ENCODE measurements around the gene VAPB.

Gene VAPB

DNA sequence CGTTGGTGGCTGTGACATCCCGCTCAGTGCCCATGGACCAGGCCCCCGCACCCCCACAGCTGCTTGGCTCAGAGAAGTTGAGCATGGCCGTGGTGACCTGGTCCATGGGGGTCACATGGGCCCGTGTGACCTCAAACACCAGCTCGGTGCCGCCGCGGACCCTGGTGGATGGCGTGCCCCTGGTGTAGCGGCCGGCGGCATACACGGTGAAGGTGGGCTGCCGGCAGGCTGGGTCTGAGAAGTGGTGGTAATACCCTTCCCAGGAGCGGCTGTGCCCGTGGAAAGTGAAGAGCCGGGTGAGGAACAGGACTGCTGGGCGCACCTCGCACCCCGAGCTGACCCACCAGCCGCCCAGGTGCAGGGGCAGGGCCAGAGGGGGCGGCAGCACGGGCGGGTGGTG lies 72.1 kb downstream of the VAPB start:
- DNase-seq (ENCODE audit: low spot score): no peak

DNA sequence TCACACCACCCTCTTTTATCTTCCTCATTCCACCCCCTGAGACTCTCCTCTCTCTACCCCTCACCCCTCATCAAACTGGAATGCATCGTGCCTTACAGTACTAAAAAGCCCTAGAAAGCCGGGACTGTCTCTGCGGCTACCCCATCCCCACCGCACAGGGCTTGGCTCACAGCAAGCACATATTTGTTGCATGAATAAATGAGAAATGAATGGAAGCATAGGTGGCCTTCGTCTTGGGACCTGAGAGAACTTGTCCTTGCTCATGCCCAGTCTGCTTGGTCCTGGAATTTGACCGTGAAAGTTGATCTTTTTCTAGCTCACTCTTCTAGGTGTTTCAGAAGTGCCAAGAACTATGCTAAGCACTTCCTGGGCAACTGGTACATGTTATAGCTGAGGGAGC lies 72.9 kb downstream of the VAPB start:
- DNase-seq (ENCODE audit: low spot score): no peak

DNA sequence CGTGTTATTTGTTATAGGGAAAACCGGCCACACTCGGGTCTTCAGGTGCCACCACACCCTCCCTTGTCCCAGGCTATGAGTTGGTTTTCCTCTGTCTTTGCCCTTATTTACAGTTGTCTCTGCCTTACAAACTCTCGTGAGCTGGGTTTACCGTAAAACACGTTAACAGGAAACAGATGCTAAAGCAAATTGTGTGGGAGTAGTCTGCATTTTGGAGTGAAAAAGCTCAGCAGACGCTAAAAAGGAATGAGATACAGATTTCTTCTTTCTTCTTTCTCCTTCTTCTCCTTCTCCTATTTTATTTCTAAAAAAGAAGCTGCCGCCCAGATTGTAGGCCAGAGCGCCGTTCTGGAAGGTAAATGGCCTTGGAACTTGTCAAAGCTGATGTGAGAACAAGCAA lies 74.2 kb downstream of the VAPB start:
- DNase-seq (ENCODE audit: low spot score): no peak

DNA sequence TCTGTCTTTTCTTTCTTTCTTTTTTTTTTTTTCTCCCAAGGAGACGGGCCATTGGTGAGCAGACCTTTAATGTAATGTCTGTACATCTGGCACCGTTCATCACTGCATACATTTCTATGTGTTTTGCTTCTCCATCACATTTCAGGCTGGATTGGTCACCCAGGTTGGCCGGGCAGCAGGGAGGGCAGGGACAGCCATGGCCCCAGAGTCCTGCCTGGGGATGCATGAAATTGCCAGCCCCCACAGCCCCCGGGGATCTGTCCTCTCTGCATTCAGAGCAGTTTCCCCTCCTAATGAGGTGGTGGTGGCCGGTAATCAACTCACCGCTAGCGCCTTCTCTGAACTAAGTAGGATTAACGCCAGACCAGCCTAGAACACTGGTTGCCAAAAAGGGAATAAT lies 75.8 kb downstream of the VAPB start:
- no peak for DNase-seq (ENCODE audit: low spot score)

DNA sequence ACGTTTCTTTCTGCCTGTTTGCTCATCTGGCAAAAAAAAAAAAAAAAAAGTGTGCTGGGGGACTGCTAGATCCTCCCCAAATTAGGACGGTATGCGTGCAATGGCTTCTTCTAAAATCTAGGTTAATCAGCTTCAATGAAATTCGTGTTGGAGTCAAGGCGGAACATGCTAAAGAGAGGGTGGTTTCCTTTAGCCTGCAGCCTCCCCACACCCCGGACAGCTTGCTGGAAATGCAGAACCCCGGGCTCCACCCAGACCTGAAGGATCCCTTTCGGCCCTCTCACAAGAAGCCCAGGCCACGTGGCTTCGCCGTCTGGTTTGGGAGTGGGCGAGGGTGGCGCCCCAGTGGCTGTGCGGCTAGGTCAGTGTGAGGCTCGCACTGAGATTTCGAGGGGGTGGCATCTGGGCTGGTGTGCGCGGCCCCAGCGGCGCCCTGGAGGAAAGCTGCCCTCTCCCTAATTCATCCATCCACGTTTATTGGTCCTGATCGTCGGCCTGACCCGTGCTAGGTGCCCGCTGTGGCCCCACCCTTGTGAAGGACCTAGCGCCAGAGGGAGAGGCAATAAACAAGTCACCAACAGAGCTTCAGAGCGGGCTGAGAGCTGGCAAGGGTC lies 77.2 kb downstream of the VAPB start:
- no peak for DNase-seq (ENCODE audit: low spot score)

DNA sequence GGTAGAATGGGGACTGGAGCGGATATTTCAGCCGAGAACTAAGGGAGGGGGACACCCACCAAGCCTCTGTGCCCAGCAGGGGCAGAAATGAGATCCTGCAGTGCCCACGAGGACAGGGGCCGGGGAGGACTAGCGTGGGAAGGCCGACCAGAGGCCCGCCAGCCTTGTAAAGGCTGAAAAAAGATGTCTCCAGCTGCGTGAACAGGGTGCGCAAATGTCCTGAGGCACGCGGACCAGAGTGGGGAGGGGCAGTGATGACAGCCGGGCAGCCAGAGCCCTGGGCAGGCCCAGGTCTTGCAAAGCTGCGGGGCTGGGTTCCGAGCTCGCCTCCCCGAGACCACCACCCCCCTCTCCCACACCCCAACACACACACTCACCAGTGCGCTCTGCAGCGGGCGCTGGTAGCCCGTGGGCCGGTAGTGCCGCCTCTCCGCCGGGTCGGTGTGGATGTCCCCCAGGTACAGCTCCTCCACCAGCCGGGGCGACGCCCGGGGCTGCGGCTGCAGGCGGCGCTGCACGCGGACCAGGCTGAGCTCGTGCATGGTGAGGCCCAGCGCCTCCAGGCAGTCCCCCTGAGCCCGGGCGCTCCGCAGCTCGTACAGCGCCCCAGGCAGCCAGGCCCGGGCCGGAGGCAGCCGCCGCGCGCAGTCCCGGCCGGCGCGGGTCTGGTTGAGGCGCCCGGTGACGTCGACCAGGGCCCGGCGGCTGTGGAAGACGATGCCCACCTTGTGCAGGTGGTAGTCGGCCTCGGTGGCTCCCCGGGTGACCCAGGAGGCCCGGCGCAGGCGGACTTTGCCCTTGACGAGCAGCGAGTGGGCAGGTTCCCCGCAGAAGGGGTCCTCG lies 77.9 kb downstream of the VAPB start:
- DNase-seq (ENCODE audit: low spot score): no peak

DNA sequence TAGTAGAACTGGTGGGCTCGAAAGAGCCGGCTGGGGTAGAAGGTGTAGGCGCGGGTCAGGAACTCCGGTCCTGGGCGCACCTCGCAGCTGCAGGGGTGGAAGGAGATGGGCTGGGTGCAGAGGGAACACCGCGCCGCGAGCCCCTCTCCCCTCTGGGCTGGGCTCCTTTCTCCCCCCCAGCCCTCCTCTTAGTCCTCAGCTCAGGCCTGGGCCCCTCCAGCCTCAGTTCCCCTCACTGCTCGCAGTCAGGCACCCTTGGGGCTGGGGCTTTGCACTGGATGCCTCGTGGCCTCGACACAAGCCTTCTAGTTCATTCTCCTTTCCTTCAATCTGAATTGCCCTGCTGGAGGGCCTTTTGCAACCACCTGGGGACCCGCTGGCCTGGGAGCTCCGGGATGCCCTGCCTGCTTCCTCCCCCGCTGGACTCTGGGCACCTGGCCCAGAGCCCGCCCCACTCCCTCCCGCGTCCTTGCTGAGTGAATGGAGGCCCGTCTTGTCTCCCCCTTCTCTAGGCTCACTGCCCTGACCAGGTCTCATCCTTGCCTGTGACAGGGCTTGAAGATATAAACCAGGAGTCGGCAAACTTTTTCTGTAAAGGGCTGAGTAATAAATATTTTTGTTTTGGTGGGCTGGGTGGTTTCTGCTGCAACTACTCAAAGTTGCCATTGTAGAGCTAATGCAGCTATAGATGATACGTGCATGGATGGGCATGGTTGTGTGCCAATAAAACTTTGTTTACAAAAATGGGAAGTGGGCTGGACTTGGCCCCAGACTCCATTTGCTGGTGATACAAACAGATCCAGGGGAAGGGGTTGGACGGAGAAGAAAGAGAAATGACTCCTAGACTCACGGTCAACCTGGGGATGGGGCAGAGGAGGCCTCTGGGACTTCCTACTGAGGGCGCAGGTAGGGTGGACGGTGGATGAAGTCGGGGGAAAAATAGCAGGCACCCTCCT lies 78.8 kb downstream of the VAPB start:
- DNase-seq (ENCODE audit: low spot score): no peak

DNA sequence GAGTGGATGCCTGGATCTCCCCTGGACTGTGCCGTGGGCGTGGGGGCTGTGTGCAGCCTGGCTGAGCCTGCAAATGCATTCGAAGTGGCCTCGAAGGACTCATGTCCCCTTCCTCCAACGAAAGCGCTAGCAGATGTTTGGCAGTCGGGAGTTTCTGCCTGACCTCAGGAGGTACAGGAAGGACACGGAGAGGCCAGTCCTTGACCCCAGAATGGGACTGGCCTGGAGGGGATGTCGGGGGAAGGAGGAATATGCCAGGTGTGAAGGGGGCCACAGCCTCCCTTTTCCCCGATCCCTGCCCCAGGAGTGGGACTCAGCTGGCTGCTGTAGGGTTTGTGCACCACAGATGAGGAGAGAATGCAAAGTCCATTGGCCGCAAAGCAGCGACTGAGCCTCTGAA lies 80.6 kb downstream of the VAPB start:
- no peak for DNase-seq (ENCODE audit: low spot score)

DNA sequence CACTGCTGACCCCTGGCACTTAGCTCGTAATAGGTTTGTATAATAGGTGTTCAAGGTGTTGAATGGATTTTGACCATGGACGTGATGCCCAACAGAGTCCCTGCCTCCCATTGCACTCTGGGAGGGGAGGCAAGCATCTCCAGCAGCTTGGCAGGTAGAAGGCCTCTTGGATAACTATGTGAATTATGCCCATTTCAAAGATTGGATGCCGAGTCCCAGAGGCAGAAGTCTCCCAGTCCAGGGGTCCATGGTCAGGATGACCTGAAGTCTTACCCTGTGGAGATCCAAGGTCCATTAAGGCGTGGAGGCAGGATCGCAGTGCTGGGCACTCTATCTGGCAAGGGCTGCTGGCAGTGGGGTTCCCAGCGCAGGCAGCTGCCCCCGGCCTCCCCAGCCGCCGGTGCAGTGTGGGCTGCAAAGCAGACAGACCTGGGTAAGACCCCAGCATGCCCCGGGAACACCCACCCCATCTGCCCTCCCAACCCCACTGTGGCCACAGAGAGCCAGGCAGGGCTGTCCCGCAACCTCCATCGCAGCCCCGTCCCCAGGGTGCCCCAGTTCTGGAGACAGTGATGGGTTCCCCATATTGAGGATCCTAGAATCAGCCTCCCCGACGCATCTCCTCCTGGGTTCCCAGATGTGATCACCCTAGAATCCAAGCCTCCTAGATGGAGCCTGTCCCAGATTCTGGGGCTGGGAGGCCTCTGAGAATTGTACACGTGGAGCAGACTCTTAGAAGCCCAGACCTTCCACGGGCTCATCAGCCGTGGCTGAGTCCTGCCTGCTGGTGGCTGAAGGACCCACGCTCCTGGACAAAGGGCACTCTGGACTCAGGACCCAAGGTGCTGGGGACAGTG lies 81.5 kb downstream of the VAPB start:
- no peak for DNase-seq (ENCODE audit: low spot score)

DNA sequence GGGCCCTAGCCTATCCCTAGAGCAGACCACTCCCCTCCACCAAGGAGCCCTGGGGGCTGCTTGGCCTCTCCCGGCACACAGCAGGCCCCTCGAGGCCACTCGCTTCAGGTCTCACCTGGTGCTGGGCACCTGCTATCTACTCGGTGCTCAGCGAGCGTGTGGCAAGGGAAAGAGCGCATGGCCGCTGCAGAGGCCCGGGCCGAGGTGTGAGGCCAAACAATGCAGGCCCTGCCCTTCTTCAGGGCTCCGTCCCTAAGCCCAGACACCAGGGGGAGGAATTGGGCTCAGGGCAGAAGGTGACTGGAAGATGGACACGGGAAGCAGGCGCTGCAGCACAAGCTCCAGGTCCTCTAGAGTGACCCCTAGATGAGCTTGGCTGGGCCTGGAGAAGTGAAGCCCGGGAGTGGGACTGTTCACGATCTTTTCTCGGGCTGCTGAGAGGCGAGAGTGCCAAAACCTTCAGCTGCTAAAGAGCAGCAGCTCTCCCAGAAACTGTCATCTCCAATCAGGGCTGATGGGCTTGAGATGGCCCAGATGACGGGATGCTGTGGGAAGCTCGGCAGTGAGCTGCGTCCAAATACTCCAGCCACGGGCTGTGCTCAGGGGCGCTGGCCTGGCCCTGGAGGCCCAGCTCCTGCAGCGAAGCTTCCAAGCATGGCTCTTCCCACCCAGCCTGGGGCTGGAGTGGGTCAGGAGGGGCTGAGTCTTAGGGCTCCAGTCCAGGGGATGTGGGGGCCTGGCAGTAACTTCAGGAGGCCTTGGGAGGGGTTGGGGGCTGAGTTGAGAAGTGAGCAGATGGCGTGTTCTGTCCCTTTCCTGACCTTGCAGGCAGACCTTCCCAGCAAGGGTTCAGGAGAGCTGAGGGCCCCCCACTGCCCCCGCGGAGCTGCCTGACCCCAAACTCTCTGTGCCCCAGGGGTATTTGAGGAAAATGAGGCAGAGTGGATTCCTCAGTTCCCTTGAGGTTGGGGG lies 82.5 kb downstream of the VAPB start:
- no peak for DNase-seq (ENCODE audit: low spot score)

DNA sequence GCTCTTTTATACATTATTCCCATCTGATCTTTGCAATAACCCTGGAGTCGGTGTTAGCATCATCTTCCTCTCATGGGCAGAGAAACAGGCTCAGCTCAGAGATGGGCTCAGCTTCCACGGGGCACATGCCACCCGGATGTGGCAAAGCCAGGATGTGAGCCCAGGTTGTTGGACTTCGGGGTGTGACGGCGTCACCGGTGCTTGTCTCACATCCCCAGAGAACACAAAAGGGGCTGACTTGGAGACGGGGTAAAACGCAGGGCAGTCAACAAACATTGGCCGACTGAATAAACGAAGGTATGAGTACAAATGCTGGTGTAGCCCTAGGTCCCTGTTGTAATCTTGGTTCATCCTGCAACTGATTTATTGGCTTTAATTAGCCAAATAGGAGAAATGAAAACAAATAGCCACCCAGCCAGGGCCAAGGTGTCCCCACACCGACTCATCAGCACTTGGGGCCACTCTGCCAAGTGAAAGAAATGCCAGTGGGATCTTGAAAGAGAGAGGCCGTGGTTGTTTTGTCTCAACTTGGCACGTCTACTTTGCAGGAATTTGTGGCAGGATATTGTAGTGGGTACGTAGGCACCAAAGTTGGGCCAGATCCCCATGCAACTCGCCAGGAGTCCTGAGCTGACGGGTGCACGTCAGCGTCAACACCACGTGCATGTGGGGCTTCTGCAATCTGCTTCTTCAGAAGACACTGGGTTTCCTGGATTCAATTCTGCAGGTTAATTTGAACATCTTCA lies 83.4 kb downstream of the VAPB start:
- DNase-seq (ENCODE audit: low spot score): no peak

DNA sequence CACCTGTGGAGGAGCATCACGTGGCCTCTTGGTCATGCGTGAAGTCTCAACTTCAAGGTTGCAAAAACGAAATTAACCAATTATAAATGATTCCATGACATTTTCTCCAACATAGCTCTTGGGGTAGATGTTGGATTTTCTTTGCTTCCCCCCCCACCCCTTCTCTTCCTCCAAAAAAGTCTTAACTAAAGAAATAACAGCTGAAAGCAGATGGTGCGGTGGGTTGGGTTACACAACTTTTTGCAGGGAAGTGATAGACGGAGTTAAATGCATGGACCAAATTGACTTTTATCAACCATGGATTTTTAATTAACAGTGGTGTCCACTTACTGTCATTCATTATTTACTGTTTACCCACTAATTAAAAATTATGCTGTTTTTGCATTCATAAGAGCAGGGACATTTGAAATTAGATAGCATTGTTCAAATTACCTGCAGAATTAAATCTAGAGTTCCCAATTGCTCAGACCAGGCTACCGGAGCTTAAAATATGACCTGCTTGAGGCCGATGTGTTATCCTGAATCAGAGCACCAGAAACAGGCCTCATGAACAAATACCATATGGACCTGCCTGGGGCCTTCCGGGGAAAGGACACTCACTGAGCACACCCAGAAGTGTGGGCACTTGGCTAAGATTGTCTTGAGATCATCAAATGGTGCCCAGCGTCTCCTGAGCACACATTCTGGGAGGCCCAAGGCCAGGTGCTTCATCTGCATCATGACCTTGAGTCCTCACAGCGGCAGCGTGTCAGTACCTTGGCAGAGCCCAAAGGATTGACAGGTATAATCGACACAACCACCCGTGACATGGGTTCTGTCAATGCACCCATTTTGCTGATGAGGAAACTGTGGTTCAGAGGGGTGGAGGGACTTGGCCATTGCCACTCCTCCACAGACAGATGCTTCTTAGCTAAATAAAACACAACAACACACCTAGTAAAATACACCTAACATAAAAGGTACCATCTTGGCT lies 84.7 kb downstream of the VAPB start:
- no peak for DNase-seq (ENCODE audit: low spot score)

DNA sequence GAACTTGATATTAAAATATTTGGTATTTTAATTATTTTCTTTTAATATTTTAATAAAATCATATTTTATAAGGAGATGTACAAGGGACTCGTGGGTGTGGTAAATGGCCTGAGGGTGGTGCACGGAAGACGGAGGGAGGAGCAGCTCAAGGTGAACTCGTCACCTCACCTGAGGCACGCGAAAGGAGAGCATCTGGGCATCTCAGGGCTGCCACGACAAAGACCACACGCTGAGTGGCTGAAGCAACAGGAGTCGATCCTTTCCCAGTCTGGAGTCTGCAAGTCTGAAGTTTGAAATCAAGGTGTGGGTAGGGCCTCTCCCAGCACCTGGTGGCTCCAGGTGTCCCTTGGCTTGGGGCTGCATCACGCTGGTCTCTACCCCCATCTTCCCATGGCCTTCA lies 86.4 kb downstream of the VAPB start:
- DNase-seq (ENCODE audit: low spot score): no peak

DNA sequence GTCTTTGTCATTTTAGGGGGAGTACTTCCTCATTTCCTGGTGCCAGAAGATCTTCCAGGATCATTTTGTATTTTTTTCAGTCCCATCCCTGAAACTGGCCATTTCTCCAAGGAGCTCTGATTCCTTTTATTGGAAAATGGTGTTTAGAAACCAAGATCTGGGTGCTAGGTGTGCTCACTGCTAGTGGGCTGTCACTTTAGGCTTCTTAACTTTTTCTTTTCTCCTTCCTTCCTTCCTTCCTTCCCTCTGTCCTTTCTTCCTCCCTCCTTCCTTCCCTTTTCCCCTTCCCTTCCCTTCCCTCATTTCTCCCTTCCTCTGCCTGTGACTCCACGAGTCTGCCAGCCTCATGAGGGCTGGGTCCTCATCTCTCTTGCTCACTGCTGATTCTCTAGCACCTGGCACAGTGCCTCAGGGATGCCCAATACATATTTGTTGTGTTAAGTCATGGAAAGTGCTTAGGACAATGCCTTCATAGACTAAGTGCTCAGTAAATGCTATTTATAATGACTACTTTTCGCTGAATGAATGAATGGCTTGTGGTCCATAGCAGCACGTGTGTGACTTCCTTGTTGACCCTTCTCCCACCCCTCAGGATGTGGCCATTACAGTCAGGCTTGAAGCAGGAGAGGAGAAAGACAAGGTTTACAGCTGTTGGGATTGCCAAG lies 89.2 kb downstream of the VAPB start:
- no peak for DNase-seq (ENCODE audit: low spot score)

DNA sequence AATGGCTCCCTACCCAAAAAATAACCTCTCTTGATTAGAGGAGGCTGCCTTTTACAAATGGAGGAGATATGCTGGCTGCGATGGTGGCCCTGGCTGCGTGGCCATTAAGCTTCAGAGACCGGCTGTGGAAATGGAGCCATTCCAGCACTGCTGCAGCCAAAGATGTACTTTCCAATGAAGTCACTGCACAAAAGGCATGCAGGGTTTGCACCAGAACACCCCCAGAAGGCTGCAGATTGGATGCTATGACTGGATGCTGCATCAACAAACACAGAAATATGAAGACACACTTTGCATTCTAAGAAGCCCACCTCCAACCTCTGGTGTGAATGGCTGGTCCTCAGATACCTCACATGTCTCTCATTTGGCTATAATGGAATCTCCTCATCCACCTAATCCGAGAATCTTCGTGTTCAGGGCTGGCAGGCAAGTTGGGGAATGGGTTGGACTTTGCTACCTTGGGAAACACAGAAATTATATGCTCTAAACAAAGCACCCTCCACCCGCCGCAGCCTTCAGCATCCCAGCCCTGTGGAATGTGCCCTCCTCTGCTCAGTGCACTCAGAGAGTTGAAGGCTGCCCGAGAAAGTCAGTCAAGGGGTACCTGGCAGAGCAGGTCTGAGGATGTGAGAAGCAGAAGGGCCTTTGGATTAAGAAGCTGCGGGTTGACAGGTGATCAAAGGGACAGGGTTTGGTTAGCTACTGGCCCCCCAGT lies 90.9 kb downstream of the VAPB start:
- DNase-seq (ENCODE audit: low spot score): no peak

DNA sequence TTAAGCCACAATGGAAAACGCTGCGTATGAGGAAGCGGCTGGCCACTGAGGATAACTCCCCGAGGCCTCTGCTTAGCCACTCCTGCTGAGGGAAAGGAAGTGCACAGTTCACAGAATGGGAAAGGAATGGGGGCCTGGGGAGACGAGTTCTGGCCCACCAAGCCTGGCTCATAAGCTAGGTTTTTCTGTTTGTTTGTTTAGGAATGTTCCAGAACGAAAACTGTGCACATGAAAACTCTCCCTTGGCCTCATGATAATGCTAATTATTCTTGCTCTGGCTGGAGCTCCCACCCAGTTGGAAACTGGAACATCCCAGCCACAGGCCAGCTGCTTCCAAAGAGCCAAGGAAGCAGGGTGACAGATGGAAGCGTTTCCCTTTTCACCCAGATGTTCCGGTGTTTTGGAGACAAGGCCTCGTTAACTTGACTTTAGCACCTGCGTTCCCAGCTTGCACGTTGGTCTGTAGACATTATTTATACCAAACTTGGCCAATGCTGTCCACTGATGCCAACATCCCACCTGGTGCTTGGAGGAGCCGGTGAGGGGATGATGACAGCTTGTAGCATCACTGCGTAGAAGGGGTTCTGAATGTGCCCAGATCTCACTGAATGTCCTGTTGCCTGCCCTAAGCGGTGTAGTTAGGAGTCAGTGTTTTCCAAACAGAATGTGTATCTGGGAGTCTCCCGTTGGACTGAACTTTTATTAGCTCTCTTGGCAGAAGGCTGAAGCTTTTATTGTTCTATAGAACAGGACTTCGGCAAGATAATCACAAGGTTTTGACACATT lies 91.7 kb downstream of the VAPB start:
- no peak for DNase-seq (ENCODE audit: low spot score)

Measured in pons (tissue), 1 donor.